IPS DF 4.7 (cell line): Measurements from ENCODE around the gene USP8.

ENCODE experiments used
- DNase-seq: peaks from one replicate; pipeline ENCODE4 v3.0.0-alpha.2; 2013; ENCODE audit warnings: low spot score; ENCODE audit errors: extremely low read depth

USP8 gene

DNA sequence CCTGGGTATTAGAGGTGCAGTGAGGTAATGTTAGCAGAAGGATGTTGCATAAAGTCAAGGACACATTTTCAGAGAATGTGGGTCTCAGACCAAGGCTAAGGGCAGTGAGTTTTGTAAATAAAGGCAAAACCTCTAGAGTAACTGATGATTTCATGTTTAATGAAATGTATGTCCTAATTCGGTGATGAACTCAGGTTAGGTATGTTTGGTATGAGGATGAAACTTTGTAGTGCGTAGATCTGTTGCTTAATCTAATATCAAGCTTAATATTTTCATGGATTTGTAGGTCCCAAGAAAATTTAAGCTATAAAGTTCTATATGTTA, 118.6 kb downstream of the USP8 start:
- no peak for DNase-seq

DNA sequence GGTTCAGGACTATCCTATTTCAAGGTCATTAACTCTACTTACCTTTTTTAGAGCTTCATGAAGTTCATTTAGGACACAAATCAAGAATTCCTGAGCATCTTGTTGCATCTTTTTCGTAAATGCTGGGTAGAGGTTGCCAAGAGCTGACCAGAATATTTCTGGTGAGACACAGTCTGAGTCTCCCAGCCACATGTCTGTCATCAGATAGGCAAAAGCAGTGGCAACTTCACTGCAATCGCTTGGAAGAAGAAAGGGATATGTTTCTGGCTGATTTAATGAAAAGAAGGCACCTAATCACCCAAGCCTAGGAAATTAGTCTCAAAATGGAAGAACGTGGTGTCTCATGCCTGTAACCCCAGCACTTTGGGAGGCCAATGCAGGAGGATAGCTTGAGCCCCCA, 119.4 kb downstream of the USP8 start:
- DNase-seq: no peak

DNA sequence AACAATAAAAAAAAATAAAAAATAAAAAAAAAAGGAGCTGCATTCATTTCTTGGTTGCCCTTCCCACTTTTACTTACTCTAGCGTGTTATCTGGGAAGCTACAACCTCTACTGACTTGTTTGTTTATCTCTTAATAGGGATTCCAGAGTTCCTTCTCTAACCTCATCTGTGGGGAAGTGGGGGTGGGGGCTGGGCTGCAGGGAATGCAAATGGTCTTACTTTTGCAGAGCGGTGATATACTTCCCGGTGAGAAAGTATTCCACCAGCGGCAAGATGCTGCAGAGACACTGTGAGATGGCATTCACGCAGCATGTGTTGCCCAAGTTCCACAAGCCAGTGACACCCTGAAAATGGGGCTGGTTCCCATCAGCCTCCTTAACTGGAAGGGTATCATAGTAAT, 120.2 kb downstream of the USP8 start:
- no peak for DNase-seq

DNA sequence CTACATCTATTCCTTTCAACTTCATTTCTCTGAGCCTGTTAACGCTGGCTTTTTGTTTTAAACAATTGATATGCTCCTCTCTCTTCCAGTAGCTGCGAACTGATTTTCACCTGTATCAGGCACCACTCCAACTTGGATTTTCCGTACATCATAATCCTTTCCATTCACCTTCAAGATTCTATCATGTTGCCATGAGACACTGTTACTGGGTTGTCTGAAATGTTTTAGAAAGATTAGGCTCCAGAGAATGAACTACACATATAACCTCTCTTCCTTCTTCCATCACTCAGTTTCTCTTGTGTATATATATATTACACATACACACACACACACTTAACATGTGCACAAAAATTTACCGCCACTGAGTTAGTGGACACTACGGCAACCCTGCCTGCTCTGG, 122.4 kb downstream of the USP8 start, which contains the start of gene USP50:
Gene USP50 (minus strand): TSS at position 101 of the 400 bp plus-strand sequence. CDS start 141 bp downstream, outside the sequence.
- DNase-seq: no peak

DNA sequence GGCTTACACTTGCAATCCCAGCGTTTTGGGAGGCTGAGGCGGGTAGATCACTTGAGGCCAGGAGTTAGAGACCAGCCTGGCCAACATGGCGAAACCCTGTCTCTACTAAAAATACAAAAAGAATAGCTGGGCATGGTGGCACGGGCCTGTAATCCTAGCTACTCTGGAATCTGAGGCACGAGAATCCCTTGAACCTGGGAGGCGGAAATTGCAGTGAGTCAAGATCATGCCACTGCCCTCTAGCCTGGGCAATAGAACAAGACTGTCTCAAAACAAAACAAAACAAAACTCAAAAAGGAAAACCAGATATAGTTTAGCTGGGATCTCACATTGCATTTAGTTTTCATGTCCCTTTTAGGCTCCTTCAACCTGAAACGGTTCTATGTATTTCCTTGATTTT, 125.1 kb downstream of the USP8 start:
- DNase-seq: no peak

DNA sequence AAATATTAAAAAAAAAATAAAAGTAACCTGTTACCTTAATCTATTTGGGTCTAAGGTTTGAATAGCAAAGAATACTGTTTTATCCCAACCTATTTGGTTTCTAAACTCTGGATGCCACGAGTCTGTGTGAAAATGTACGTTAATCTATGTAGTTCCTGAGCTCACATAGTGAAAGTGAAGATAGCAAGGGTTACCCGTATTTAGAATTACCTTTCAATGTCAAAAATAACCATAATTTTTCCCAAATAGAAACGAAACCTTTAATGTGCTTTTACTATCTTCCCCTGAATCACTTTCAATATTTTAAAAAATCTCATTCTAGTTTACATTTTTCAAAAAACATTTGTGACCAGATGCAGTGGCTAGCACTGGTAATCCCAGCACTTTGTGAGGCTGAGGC, 128.0 kb downstream of the USP8 start:
- DNase-seq: no peak

DNA sequence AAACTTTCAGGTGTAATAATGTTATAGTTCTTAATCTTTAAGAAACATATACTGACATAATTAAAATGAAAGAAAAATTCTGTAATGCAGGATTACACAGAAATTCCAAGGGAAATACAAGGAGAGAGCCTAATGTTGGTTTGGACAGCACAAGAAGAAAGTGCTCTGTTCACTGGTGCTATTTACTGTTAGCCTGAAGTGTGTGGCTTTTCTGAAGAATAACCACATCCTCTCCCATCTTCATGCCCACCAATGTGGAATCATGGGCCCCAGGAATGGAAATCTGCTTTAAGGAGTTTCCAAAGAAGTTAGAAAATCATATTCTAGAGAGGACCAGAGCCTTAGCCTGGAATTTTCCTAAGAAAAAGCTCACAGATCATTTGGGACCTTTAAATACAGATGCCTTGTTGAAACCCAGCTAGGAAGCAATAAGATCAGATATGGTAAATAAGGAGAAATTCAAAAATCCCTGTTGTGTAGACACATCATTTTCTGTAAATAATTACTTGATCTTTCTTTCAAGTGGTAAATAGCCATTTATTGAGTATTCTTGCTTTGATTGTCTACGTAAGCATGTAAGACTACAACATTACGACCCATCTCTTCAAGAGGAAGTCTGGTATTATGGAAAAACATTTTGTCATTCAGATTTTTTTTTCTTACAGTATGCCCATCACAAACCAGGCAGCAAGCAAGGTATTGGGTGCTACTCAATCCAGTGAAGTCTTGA, 132.6 kb downstream of the USP8 start:
- DNase-seq: no peak

DNA sequence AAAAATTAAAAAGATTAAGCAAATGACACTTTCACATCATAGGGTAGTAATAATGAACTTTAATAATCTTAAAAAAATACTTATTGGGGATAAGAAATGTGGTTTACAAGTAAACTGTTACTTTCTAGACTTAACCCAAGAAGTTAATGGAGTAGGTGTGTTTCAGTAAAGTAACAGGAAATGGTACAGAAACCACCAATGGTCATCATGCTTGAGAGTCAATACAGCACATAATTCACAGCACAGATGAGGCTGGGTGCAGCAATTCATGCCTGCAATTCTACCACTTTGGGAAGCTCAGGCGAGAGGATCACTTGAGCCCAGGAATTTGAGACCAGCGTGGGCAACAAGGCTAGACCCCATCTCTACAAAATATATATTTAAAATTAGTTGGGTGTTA, 133.8 kb downstream of the USP8 start:
- no peak for DNase-seq

DNA sequence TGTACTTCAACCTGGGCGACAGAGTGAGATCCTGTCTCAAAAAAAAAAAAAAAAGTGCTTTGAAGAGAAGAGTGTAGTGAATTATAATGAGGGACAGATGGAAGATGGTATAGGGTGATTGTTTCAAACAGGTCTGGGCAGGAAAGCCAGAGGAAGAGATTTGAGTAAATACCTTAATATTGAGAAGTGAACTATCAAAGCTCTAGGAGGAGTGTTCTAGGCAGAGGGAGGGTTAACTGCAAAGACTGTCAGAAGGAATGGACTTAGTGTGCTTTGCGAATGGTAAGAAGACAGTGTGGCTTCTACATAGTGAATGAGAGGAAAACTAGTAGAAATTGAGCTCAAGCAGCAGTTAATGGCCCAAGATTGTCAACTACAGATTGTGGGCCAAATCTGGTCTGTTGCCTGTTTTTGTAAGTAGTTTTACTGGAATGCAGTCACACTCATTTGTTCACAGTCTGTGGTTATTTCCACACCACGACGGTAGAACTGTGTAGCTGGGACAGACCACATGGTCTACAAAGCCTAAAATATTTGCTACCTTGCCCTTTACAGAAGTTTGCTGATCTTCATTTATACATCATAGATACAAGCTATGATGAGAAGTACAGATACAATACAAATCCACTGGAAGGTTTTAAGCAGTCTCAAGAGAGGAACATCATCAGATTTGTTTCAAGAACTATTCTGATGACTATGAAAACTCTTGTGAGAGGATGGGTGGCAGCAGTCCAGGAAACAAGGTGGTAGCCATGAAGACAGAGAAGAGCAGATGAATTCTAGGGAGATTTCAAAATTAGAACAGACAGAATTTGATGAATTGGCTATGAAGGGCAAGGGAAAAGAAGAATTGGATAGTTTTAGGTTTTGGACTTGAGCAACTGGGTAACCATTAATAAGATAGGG, 138.8 kb downstream of the USP8 start:
- no peak for DNase-seq

DNA sequence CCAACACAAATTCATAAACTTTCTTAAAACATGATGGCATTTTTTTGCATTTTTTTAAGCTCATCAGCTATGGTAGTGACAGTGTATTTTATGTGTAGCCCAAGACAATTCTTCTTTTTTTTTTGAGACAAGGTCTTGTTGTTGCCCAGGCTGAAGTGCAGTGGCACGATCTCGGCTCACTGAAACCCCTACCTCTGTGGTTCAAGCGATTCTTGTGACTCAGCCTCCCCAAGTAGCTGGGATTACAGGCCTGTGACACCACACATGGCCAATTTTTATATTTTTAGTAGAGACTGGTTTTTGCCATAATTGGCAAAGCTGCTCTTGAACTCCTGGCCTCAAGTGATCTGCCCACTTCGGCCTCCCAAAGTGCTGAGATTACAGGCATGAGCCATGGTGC, 139.6 kb downstream of the USP8 start:
- no peak for DNase-seq
